ENCODE data around the gene CEP290.

The CEP290 gene

GRCh38 chr12:88141774-88142609 lies at the start of gene CEP290, which contains the start of gene TMTC3:
CEP290 (minus strand) TSS chr12:88142088; CDS start chr12:88141307, 781 bp downstream.
TMTC3 (plus strand) TSS chr12:88142307; CDS start chr12:88148316, 6,009 bp downstream.
- in situ Hi-C loops (cut with HindIII; ENCODE audit: low sequenced_read_pairs), result no loop called here

DNA sequence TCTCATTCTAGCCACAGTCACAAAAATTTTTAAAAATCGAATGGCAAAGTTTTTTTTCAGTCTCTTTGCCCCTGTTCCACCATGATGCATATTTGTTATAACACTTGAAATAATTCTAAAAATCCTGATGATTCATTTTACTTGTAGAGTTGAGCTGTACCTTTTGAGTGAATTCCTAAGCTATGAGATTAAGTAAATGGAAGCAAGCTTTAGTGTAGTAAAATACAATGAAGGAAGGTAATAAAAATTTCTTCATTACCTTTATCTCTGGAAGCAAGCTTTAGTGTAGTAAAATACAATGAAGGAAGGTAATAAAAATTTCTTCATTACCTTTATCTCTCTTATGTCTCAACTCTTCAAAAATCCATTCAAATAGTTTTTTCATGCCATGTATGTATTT lies 46.3 kb upstream of the CEP290 start:
- in situ Hi-C loops (cut with HindIII; ENCODE audit: low sequenced_read_pairs), result no loop called here

DNA sequence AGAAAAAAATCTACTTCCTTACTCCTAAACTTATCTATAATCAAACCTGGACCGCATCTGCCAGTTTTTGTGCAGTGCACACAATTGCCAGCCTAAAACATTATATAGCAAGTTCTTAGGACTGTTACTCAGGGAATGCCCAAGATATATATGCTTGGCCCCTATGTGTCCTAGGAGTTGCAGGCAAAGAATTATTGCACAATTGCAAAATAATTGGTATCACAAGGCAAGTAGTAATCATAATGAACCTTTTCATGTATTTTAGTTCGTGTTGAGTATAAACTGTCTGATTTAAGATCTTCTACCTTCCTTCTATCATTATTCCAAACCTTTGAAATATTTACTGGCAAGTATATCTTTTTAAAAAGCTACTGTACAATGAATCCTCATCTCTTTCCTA lies 45.7 kb upstream of the CEP290 start:
- in situ Hi-C loops (cut with HindIII; ENCODE audit: low sequenced_read_pairs), result no loop called here

GRCh38 chr12:88185988-88186387 lies 44.1 kb upstream of the CEP290 start:
- in situ Hi-C loops (cut with HindIII; ENCODE audit: low sequenced_read_pairs), result no loop called here

GRCh38 chr12:88185279-88185678 lies 43.4 kb upstream of the CEP290 start:
- in situ Hi-C loops (cut with HindIII; ENCODE audit: low sequenced_read_pairs), result no loop called here

DNA sequence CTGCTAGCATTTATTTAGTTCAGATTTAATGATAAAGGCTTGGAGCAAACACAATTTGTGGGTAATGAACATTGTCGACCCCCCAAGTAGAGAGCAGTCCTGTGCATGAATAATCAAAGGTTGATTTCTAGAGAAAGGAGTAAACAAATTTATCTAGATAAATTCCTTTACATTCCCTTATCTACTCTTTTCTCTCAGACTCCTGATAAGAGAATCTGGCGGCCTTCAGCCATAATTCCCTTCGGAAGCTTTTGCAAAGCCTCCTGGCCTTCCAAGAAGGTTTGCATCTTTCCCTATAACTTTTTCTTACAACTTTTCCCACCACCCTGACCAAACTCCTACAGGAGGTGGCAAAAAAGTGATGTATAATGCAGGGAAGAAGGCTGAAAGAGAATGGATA lies 42.3 kb upstream of the CEP290 start:
- in situ Hi-C loops (cut with HindIII; ENCODE audit: low sequenced_read_pairs), result no loop called here

DNA sequence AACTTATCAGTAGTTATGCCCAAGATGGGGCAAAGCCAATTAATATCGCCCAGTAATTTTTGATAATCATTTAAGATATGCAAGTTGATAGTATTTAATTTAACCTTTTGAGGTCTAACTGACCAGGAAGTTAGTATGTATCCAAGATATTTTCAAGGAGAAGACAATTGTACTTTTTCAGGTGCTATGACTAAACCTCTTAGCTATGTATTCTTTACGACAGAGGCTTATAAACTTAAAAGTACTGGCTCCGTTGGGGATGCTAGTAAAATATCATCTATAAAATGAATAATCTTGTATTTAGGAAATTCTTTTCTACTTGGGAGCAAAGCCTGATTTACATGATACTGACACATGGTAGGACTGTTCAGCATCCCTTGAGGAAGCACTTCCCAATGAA lies 40.5 kb upstream of the CEP290 start:
- in situ Hi-C loops (cut with HindIII; ENCODE audit: low sequenced_read_pairs), result no loop called here

DNA sequence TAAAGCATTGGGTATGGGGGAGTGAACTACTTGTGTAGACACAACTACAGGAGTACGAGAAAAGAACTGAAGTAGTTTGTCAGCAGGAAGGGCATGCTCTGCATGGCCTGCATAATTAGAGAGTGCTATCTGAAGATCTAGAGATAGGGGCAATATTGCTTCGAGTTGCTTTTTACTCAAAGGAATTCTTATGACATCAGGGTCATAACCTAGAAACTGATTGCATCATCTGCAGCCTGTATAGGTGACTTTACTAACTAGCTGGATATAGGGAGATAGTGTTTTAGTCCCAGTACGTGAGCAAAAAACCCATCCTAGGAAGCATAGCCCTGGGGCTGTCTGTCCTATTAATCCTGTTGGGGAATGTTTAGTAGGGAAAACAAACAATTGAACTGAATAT lies 40.0 kb upstream of the CEP290 start:
- in situ Hi-C loops (cut with HindIII; ENCODE audit: low sequenced_read_pairs), result no loop called here

DNA sequence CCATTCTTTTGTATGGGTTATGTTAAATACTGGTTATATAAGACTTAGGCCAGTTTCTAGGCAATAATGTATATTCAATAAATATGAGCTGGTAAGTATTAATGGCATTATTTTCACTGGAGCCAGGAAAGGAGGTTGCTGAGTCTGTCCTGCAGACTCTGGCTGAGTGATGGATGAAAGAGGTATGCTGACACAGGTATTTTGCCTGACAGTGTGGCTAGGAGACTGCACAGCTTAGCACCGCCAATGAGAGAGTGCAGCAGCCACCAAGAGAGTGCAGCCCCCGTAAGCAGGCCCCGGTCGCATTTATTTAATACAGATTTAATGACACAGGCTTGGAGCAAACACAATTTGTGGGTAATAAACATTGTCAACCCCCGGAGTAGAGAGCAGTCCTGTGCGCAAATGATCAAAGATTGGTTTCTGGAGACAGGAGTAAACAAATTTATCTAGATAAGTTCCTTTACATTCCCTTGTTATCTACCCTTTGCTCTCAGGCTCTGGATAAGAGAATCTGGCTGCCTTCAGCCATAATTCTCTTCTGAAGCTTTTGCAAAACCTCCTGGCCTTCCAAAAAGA lies 37.6 kb upstream of the CEP290 start:
- in situ Hi-C loops (cut with HindIII; ENCODE audit: low sequenced_read_pairs), result no loop called here

DNA sequence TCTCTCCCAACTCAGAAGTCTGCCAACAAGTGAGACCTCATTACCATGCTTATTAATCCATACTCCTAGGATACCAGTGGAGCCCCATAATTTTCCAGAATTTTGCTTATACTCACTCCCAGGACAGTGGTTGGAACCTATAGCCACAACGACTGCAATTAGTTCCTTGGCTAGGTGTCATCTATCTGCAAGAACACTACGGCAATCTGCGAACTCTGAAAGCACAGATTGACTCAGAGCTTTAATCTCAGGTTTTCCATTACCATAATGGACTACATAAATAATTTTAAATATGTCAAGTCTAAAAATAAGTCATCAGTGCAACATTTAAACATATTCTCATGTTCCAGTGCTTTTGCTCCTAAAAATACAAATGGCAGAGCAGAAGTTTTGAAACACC lies 33.7 kb upstream of the CEP290 start:
- in situ Hi-C loops (cut with HindIII; ENCODE audit: low sequenced_read_pairs), result no loop called here

DNA sequence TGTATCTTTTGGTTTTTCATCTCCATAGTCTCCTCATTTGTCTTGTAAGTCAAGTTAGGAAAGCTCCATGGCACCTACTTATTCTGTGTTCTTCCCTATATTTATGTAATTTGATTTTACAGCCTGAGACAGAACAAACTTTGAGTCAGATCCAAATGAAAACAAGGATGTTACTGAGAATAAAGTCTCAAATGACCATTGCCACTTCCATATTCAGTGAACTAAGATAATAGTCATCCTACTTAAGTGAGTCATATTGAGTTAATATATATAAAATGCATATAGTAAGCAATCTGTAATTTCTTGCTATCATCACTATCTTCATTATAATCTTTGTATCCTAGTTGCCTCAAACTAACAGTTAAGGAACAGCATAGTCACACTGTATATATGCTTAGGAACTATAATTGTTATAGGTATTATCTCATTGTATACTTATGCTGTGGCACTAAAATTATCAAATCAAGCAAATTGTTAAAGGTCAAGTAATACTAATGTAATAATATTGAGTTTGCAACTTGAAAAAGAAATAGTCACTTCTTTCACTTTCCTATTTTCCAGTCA lies 31.0 kb upstream of the CEP290 start:
- in situ Hi-C loops (cut with HindIII; ENCODE audit: low sequenced_read_pairs), result no loop called here

DNA sequence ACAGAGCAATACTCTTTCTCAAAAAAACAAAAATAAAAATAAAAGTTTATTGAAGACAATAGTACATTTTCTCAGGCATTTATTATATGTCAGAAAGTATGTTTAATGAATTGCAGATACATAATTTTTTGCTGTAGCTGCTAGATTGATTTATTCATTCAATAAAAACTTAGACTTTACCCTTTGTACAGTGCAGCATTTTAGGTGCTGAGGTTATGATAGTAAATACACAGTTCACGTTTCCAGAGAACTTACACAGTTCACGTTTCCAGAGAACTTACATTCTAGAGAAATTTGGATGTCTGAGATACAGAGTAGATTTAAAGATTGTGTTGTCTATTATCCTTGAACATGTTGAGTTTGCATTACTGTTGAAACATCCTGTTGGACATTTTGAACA lies 25.5 kb upstream of the CEP290 start:
- in situ Hi-C loops (cut with HindIII; ENCODE audit: low sequenced_read_pairs), result no loop called here

DNA sequence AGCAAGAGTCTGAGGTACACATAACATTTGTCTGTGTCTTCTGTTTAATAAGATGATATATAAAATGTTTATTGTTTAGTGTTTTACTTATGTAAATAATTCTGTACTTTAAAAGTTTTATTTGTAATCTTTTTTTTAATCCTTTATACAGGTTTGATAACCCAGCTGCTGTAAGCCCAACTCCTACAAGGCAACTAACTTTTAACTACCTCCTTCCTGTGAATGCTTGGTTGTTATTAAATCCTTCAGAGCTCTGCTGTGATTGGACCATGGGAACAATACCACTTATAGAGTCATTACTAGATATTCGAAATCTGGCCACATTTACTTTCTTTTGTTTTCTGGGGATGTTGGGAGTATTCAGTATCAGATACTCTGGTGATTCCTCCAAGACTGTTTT lies 24.3 kb upstream of the CEP290 start:
- in situ Hi-C loops (cut with HindIII; ENCODE audit: low sequenced_read_pairs), result no loop called here

DNA sequence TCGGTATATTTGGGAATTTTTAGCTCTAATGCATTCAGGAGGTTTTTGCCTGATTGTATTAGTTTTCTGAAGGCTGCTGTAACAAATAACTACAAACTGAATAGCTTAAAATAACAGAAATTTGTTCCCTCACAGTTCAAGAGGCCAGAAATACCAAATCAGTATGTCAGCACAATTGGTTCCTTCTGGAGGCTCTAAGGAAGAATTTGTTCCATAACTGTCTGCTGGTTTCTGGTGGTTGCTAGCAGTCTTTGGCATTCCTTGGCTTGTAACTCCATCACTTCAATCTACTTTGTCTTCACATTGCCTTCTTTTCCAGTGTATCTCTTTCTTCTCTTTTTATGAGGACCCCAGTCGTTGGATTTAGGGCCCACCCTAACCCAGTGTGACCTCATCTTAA lies 21.5 kb upstream of the CEP290 start:
- in situ Hi-C loops (cut with HindIII; ENCODE audit: low sequenced_read_pairs), result no loop called here

DNA sequence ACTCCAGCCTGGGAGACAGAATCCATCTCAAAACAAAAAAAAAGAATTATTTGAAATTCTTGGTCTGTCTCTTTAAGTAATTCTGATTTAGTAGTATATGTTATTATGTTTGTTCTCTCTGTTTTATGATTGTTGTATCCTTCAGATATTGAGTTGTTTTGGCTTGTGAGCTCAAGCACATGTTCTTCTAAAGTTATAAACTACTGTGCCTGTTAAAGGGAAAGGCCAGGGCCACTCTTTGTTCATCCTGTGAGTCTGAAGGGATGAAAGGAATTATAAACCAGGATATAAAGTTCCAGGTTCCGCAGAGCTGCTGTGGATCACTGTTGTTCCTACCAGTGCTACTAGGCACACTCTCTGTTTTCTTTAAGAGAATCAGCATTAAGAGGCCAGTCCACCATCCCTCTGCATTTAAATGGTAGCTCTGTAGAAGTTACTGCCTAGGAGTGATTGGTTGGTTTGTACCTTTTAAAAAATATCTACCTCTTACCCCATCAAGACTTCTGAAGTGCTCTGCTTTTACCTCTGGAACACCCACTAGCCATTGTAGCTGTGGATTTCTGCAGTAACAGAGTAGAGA lies 14.3 kb upstream of the CEP290 start:
- in situ Hi-C loops (cut with HindIII; ENCODE audit: low sequenced_read_pairs), result no loop called here

DNA sequence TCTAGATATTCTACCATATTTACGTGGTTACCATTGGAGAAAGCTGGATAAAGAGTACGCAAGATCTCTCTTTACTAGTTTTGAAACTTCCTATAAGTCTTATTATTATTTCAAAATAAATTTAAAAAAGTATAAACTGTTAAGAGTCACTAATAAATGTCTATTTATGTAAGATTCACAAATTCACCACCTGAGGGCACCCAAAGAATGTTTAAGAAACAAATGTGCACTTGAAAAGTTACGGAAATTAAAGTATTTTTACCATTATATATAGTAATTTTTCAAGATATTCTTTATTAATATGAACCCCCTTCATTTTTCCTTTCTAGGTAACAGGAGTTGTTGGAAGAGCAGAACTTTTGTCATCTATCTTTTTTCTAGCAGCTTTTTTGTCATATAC lies 12.1 kb upstream of the CEP290 start:
- in situ Hi-C loops (cut with HindIII; ENCODE audit: low sequenced_read_pairs), result no loop called here

- in situ Hi-C loops (cut with HindIII; ENCODE audit: low sequenced_read_pairs), result no loop called here
Observed at GRCh38 chr12:88150063-88150462, 8.2 kb upstream of the CEP290 start.

DNA sequence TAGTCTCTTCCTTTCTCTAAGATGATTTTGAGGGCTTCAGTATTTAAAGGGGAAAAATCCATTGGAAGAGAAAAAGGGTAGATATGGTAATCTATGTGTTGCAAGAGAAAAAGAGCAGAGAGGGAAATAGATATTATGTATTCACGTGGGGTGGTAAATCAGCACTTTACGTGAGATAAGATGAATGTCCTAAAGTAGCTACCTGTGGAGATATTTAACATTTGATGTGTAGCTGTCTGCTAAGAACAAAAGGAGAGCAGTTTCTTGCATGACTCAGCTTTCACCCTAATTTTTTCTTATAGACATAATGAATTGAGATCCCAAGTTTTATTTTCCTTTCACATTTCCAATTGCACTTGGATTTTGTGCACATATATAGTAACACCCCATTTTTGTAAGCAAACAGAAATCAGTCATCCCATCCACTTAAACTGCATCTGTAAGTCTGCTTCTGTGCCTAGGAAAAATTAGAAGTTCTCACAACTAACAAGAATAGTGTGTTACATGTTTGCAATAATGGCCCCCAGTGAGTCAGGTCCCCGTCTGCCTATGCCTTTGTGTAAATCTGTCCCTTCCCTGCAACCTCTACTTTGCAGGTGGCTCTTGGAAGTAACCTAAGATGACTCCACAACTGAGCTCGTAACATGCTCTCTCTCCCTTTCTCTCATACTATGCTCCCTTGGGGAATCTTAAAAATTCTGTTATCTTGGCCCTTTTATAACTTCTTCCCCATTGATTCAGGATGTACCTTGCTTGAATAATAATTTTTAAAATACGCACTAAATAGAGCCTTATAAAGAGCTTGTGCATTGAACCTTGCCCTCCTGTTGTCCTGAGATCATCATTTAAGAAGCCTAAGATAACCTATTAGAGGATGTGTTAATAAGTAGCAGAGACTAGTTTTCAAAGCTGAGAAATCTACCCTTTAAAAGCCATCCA lies 3.9 kb upstream of the CEP290 start:
- in situ Hi-C loops (cut with HindIII; ENCODE audit: low sequenced_read_pairs), result no loop called here

- in situ Hi-C loops (cut with HindIII; ENCODE audit: low sequenced_read_pairs), result no loop called here
Observed at GRCh38 chr12:88144546-88145468, 2.9 kb upstream of the CEP290 start.

DNA sequence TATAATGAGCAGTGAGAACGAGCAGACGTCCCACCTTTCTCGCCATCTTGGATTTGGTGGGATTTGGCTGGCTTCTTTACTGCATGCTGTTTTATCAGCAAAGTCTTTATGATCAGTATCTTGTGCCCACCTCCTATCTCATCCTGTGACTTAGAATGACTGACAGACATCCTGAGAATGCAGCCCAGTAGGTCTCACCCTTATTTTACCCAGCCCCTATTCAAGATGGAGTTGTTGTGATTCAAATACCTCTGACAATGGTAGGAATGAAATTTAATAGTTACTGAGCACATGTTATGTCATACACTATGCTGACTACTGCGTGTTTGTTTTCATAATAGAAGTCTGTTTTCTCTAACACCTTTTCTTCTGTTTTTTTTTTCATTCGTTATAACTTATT lies 2.1 kb upstream of the CEP290 start:
- in situ Hi-C loops (cut with HindIII; ENCODE audit: low sequenced_read_pairs), result no loop called here
